Neuronal stem cell (in vitro differentiated cells): ENCODE data around the gene LIG3.

ENCODE experiments used
- DNase-seq: peaks from one replicate; pipeline ENCODE4 v3.0.0-alpha.2; 2013; ENCODE audit warnings: low spot score
- H2AFZ ChIP-seq: one replicate; pipeline ENCODE4 v1.6.1; 2013; ENCODE audit warnings: mild to moderate bottlenecking, low read length, inconsistent platforms
- H2AK5ac ChIP-seq: 2 replicates; pipeline ENCODE4 v1.6.1; 2013; ENCODE audit warnings: low read depth, mild to moderate bottlenecking, inconsistent platforms, low read length, moderate library complexity, mixed read lengths
- H2BK120ac ChIP-seq: 2 replicates; pipeline ENCODE4 v1.6.1; 2013; ENCODE audit warnings: low read depth, mild to moderate bottlenecking, inconsistent platforms, low read length, moderate library complexity, mixed read lengths
- H2BK12ac ChIP-seq: one replicate; pipeline ENCODE4 v1.6.1; 2013; ENCODE audit warnings: low read length, inconsistent platforms
- H2BK15ac ChIP-seq: 2 replicates; pipeline ENCODE4 v1.6.1; 2013; ENCODE audit warnings: mild to moderate bottlenecking, low read length, inconsistent platforms, mixed read lengths
- H2BK5ac ChIP-seq: one replicate; pipeline ENCODE4 v1.6.1; 2013; ENCODE audit warnings: inconsistent platforms, mild to moderate bottlenecking, low read length, moderate library complexity
- H3K14ac ChIP-seq: one replicate; pipeline ENCODE4 v1.6.1; 2013; ENCODE audit warnings: low read length, inconsistent platforms
- H3K18ac ChIP-seq: 2 replicates; pipeline ENCODE4 v1.6.1; 2013; ENCODE audit warnings: low read length, inconsistent platforms
- H3K23ac ChIP-seq: 2 replicates; pipeline ENCODE4 v1.6.1; 2013; ENCODE audit warnings: low read depth, mild to moderate bottlenecking, mixed read lengths, low read length, inconsistent platforms; ENCODE audit not compliant: poor library complexity
- H3K27ac ChIP-seq: replicated peaks from 3 replicates; pipeline ENCODE4 v1.5.1; 2013; ENCODE audit warnings: low read length, inconsistent platforms
- H3K27me3 ChIP-seq, 3 experiments: 2 replicates each; pipeline ENCODE4 v1.6.1; 2013; ENCODE audit warnings: low read length in 3 of 3, mild to moderate bottlenecking in 2 of 3, inconsistent platforms in 1 of 3, low read depth in 1 of 3, mixed read lengths in 1 of 3, moderate library complexity in 1 of 3; ENCODE audit not compliant: control insufficient read depth in 3 of 3, insufficient read depth in 3 of 3
- H3K36me3 ChIP-seq, 2 donors: replicated peaks in 1 of 2; 2 replicates each; pipeline ENCODE4 v1.6.1; 2013; ENCODE audit warnings: low read length in 2 of 2; ENCODE audit not compliant: control insufficient read depth in 2 of 2, insufficient read depth in 2 of 2
- H3K4ac ChIP-seq: 2 replicates; pipeline ENCODE4 v1.6.1; 2013; ENCODE audit warnings: inconsistent platforms, mild to moderate bottlenecking, low read length, moderate library complexity
- H3K4me1 ChIP-seq, 2 donors: 1 replicate in 1 of 2; 2 replicates in 1 of 2; pipeline ENCODE4 v1.6.1; 2013; ENCODE audit warnings: low read length in 2 of 2, low read depth in 1 of 2; ENCODE audit not compliant: control insufficient read depth in 2 of 2, insufficient read depth in 1 of 2
- H3K4me2 ChIP-seq: one replicate; pipeline ENCODE4 v1.6.1; 2013; ENCODE audit warnings: mild to moderate bottlenecking, low read length, inconsistent platforms; ENCODE audit not compliant: insufficient read depth, poor library complexity, severe bottlenecking
- H3K4me3 ChIP-seq, 2 donors: 2 replicates each; pipeline ENCODE4 v1.5.1; 2013; ENCODE audit warnings: low read length in 2 of 2, mild to moderate bottlenecking in 2 of 2, inconsistent platforms in 1 of 2, moderate library complexity in 1 of 2
- H3K79me1 ChIP-seq: one replicate; pipeline ENCODE4 v1.6.1; 2013; ENCODE audit warnings: low read depth, mild to moderate bottlenecking, inconsistent platforms, low read length, moderate library complexity
- H3K9ac ChIP-seq: one replicate; pipeline ENCODE4 v1.6.1; 2013; ENCODE audit warnings: mild to moderate bottlenecking, low read depth, low read length, inconsistent platforms; ENCODE audit not compliant: poor library complexity
- H3K9me3 ChIP-seq, 2 donors: replicated peaks in 1 of 2; 2 replicates each; pipeline versions ENCODE3 to v1.6.1; 2013; ENCODE audit warnings: low read length in 2 of 2, mild to moderate bottlenecking in 2 of 2, inconsistent platforms in 1 of 2, low read depth in 1 of 2, mixed read lengths in 1 of 2, moderate library complexity in 1 of 2; ENCODE audit not compliant: control insufficient read depth in 2 of 2, insufficient read depth in 1 of 2
- H4K8ac ChIP-seq: one replicate; pipeline ENCODE4 v1.6.1; 2013; ENCODE audit warnings: low read depth, mild to moderate bottlenecking, inconsistent platforms, low read length, moderate library complexity
- H4K91ac ChIP-seq: one replicate; pipeline ENCODE4 v1.6.1; 2013; ENCODE audit warnings: low read length, low read depth, mild to moderate bottlenecking, inconsistent platforms; ENCODE audit not compliant: poor library complexity
- WGBS, 2 donors: extraction: QIAGEN DNeasy Blood & Tissue Kit; methylation state at CpG; one replicate each; pipeline ENCODE4 v1.1.7; 2013; ENCODE audit warnings: missing lambda C conversion rate in 2 of 2, mixed read lengths in 1 of 2; ENCODE audit not compliant: insufficient read length in 2 of 2, insufficient replicate concordance in 1 of 2; ENCODE audit errors: extremely low coverage in 2 of 2; 5-methylcytosine and 5-hydroxymethylcytosine counted together

Gene LIG3

DNA sequence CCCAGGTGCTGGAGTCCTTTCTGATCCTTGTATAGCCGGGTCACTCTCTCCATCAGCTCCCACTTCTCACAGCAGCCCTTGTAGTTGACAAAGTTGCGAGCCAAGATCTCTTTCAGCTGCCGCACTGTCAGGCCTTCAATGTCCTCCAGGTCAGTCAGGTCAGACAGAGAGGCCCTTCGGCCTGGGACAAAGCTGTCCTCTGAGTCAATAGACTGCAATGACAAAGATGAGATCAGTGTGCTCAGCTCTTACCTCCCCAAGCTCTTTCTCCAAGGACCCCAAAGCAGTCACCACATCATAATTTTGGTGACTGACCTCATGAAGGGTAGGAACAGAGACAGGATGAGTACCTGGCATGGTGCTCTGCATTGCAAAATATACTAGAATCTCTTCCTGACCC lies 36.1 kb downstream of the LIG3 start:
- no peak overlapping the region for H3K9ac ChIP-seq
- no peak overlapping the region for H3K4me2 ChIP-seq
- DNase-seq: no peak
- WGBS, 2 donors: no CpG with 5 or more reads among the region's 4 CpGs
- no peak overlapping the region for H3K4me3 ChIP-seq
- H3K14ac ChIP-seq: no peak overlapping the region
- no peak overlapping the region for H4K91ac ChIP-seq
- no peak overlapping the region for H2BK120ac ChIP-seq
- no peaks in the 10 kb centered on the region for H3K79me1 ChIP-seq
- no peaks in the 10 kb centered on the region for H3K27me3 ChIP-seq
- H3K18ac ChIP-seq: no peak overlapping the region
- H2AFZ ChIP-seq: no peak overlapping the region
- H4K8ac ChIP-seq: no peak overlapping the region
- no peak overlapping the region for H2BK12ac ChIP-seq
- H2BK15ac ChIP-seq: no peak overlapping the region
- H3K36me3 ChIP-seq: peaks cover 0 to 42% of the 10 kb centered on the region in 2 donors
- H3K4ac ChIP-seq: no peak overlapping the region
- H3K23ac ChIP-seq: no peak overlapping the region
- H3K9me3 ChIP-seq: no peaks in the 10 kb centered on the region
- H2AK5ac ChIP-seq: no peak overlapping the region
- H3K4me1 ChIP-seq: peaks cover 0 to 11% of the 10 kb centered on the region in 2 donors
- H2BK5ac ChIP-seq: no peak overlapping the region
- H3K27ac ChIP-seq: no peak overlapping the region

DNA sequence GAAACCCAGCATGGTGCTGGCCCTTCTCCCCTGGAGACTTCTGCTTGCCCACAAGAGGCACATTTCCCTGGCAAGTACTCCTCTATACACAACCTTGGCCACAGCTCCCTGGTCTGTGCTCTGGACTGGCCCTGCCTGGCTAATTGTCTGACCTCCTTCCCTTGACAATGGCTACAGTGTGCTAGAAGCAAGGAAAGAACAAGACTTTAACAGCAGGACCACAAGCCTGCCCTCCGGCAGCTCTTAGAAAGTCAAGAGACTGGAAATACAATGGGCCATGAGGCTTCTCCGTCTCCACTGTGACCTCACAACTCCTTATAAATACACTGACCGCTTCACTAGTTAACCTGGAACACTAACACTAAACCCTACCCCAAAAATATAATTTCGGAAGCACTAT lies 36.7 kb downstream of the LIG3 start:
- Histone ChIP-seq H3K14ac (no peak overlapping the region), H3K4ac (no peak overlapping the region), H3K23ac (no peak overlapping the region), H4K91ac (no peak overlapping the region), H3K4me1 (peaks cover 0 to 6% of the 10 kb centered on the region in 2 donors), H3K79me1 (no peaks in the 10 kb centered on the region), H2BK12ac (no peak overlapping the region), H3K4me2 (no peak overlapping the region), H3K27ac (no peak overlapping the region), H2AK5ac (no peak overlapping the region), H2BK120ac (no peak overlapping the region), H4K8ac (no peak overlapping the region), H3K36me3 (peaks cover 0 to 35% of the 10 kb centered on the region in 2 donors), H3K27me3 (no peaks in the 10 kb centered on the region), H2BK5ac (no peak overlapping the region), H2BK15ac (no peak overlapping the region), H2AFZ (no peak overlapping the region), H3K18ac (no peak overlapping the region), H3K4me3 (no peak overlapping the region), H3K9ac (no peak overlapping the region), H3K9me3 (no peaks in the 10 kb centered on the region)
- DNase-seq: no peak
- 100% methylated on average over 1 of the region's 4 CpGs; no CpG with 5 or more reads in 1 of the 2 donors for WGBS, 2 donors

DNA sequence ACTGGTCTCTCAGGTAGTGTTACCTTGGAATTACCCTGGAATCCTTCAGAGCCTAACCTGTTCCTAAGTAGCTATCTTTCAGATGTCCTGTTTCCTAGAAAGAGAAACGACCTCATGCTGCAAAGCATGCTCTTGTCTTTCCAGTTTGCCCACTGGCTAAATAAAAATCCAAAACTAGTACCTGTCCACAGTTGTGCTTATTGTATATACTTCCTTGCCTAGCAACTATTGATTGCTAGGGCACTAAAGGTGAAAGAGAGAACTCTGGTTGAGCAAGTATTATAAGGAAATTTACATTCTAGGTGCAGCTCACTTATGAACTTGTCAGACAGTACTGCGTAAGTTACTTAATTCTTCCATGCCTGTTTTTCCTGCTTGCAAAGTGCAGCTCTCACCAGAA lies 38.5 kb downstream of the LIG3 start:
- H3K23ac ChIP-seq: no peak overlapping the region
- H3K36me3 ChIP-seq: peaks cover 0 to 28% of the 10 kb centered on the region in 2 donors
- H3K4ac ChIP-seq: no peak overlapping the region
- no peaks in the 10 kb centered on the region for H3K9me3 ChIP-seq
- H3K27ac ChIP-seq: no peak overlapping the region
- no peak overlapping the region for H2AK5ac ChIP-seq
- no peaks in the 10 kb centered on the region for H3K79me1 ChIP-seq
- no peak overlapping the region for H2AFZ ChIP-seq
- no peak overlapping the region for H2BK5ac ChIP-seq
- no CpG with 5 or more reads among the region's 2 CpGs for WGBS, 2 donors
- H4K91ac ChIP-seq: no peak overlapping the region
- H3K4me1 ChIP-seq: peaks cover 0 to 6% of the 10 kb centered on the region in 2 donors
- H3K14ac ChIP-seq: no peak overlapping the region
- H3K9ac ChIP-seq: no peak overlapping the region
- H2BK12ac ChIP-seq: no peak overlapping the region
- no peak for DNase-seq
- no peaks in the 10 kb centered on the region for H3K27me3 ChIP-seq
- no peak overlapping the region for H2BK120ac ChIP-seq
- no peak overlapping the region for H3K4me2 ChIP-seq
- H2BK15ac ChIP-seq: no peak overlapping the region
- no peak overlapping the region for H4K8ac ChIP-seq
- H3K4me3 ChIP-seq: no peak overlapping the region
- no peak overlapping the region for H3K18ac ChIP-seq

DNA sequence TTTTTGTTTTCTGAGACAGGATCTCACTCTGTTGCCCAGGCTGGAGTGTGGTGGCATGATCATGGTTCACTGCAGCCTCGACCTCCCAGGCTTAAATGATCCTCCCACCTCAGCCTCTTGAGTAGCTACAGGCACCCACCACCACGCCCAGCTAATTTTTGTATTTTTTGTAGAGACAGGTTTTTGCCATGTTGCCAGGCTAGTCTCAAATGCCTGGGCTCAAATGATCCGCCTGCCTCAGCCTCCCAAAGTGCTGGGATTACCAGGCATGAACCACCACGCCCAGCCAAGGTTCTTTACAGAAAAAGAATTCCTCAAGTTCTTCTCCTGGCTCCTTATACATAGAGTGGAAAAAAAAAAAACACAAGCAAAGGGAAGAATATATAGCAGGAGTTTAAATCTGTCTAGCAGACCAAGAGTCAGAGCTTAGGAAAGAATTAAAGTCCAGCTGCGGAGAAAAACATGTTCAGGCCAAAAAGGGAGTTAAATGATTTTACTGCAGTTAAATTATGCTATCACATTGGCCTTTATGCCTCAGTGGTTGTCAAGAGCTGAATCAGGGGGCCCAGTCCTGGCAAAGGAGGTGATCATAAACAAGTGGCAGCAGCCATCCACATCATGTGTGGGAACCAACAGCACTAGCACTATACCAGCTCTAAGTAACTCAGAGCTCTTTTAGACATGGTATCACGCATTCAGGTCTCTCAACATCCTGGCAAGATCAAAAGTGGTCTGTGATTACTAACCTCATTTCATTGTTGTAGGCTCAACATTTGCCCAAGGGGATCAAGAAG lies 39.3 kb downstream of the LIG3 start:
- no peak overlapping the region for H2AFZ ChIP-seq
- peaks cover 0 to 2% of the 10 kb centered on the region in 2 donors for H3K4me1 ChIP-seq
- no peak overlapping the region for H2AK5ac ChIP-seq
- no peak overlapping the region for H2BK5ac ChIP-seq
- no peaks in the 10 kb centered on the region for H3K79me1 ChIP-seq
- H4K91ac ChIP-seq: no peak overlapping the region
- H2BK120ac ChIP-seq: no peak overlapping the region
- no peak overlapping the region for H2BK15ac ChIP-seq
- DNase-seq: no peak
- no peak overlapping the region for H4K8ac ChIP-seq
- peaks cover 0 to 22% of the 10 kb centered on the region in 2 donors for H3K36me3 ChIP-seq
- H3K27me3 ChIP-seq: no peaks in the 10 kb centered on the region
- no peak overlapping the region for H3K4me2 ChIP-seq
- no peaks in the 10 kb centered on the region for H3K9me3 ChIP-seq
- H3K4ac ChIP-seq: no peak overlapping the region
- WGBS, 2 donors: no CpG with 5 or more reads among the region's 6 CpGs
- H3K14ac ChIP-seq: no peak overlapping the region
- no peak overlapping the region for H3K4me3 ChIP-seq
- H3K9ac ChIP-seq: no peak overlapping the region
- H3K18ac ChIP-seq: no peak overlapping the region
- H2BK12ac ChIP-seq: no peak overlapping the region
- no peak overlapping the region for H3K23ac ChIP-seq
- H3K27ac ChIP-seq: no peak overlapping the region
